ENCODE results near the gene AQP6. TPM values are rescaled to one million over a fixed set of nuclear protein-coding genes. Genes with fewer than 3 reads are reported as not detected.

Gene AQP6
- total RNA-seq, 1 donor from 2014 or later = not detected

GRCh38 chr12:49953961-49954846 is 18.5 kb upstream of the AQP6 start:
- TF ChIP-seq CTCF (IDR thresholded peaks at IDR 0.05) = no peak
- Mint-ChIP-seq H3K9me3 (no peaks in the 10 kb centered on the region), H3K4me3 (no peak overlapping the region), H3K27me3 (peaks cover 42% of the 10 kb centered on the region), H3K27ac (no peak overlapping the region), H3K36me3 (ENCODE audit: low read depth) (no peaks in the 10 kb centered on the region), H3K4me1 (no peaks in the 10 kb centered on the region)
- intact Hi-C loops (cut with micrococcal nuclease) = no loop called here
- ATAC-seq (ENCODE audit: low read depth) (no peak), DNase-seq (no peak)
- ChIA-PET POLR2A (no interaction called here), CTCF (interaction anchor here (1.2 to 1.3 kb wide), 2 partner anchors 8 to 13 kb away, joined by 3 to 4 read pairs; no protein-coding TSS in a partner anchor)

GRCh38 chr12:49954863-49955830 is 17.6 kb upstream of the AQP6 start:
- H3K4me3 Mint-ChIP-seq = no peak overlapping the region
- intact Hi-C loops (cut with micrococcal nuclease) = no loop called here
- no peaks in the 10 kb centered on the region for H3K36me3 Mint-ChIP-seq (ENCODE audit: low read depth)
- no peak overlapping the region for H3K27ac Mint-ChIP-seq
- no peak for ATAC-seq (ENCODE audit: low read depth)
- H3K9me3 Mint-ChIP-seq = no peaks in the 10 kb centered on the region
- H3K4me1 Mint-ChIP-seq = peaks cover under 1% of the 10 kb centered on the region
- H3K27me3 Mint-ChIP-seq = peaks cover 48% of the 10 kb centered on the region
- no peak for TF ChIP-seq CTCF (IDR thresholded peaks at IDR 0.05)
- POLR2A ChIA-PET = no interaction called here
- CTCF ChIA-PET = interaction anchor here (1.2 to 1.3 kb wide), 3 partner anchors 10 to 12 kb away, joined by 3 read pairs; no protein-coding TSS in a partner anchor
- no peak for DNase-seq

- Mint-ChIP-seq H3K4me3 (no peak overlapping the region), H3K4me1 (peaks cover 7% of the 10 kb centered on the region), H3K27me3 (peaks cover 54% of the 10 kb centered on the region), H3K9me3 (no peaks in the 10 kb centered on the region), H3K36me3 (ENCODE audit: low read depth) (no peaks in the 10 kb centered on the region), H3K27ac (no peak overlapping the region)
- CTCF ChIA-PET = interaction anchor here (1.2 to 1.3 kb wide), 2 partner anchors 11 kb away, joined by 3 read pairs; no protein-coding TSS in a partner anchor
- TF ChIP-seq CTCF (IDR thresholded peaks at IDR 0.05) = no peak
- POLR2A ChIA-PET = no interaction called here
- intact Hi-C loops (cut with micrococcal nuclease) = no loop called here
- no peak for DNase-seq
- no peak for ATAC-seq (ENCODE audit: low read depth)
Measured at GRCh38 chr12:49955899-49956662, 16.7 kb upstream of the AQP6 start.

GRCh38 chr12:49956663-49957569 is 15.8 kb upstream of the AQP6 start:
- ATAC-seq (ENCODE audit: low read depth) = no peak
- no peaks in the 10 kb centered on the region for H3K9me3 Mint-ChIP-seq
- CTCF ChIA-PET = interaction anchor here (1.4 to 2.3 kb wide), 2 partner anchors 10 to 82 kb away, joined by 3 to 6 read pairs; no protein-coding TSS in a partner anchor
- DNase-seq = no peak
- peaks cover 54% of the 10 kb centered on the region for H3K27me3 Mint-ChIP-seq
- H3K4me1 Mint-ChIP-seq = peaks cover 7% of the 10 kb centered on the region
- no peak overlapping the region for H3K27ac Mint-ChIP-seq
- no peaks in the 10 kb centered on the region for H3K36me3 Mint-ChIP-seq (ENCODE audit: low read depth)
- POLR2A ChIA-PET = no interaction called here
- no peak overlapping the region for H3K4me3 Mint-ChIP-seq
- no peak for TF ChIP-seq CTCF (IDR thresholded peaks at IDR 0.05)
- intact Hi-C loops (cut with micrococcal nuclease) = no loop called here

All from activated B cell treated with CpG ODN at 0.5 μM for 24 hours (primary cell).